Activated B cell treated with CpG ODN at 0.5 μM for 24 hours (primary cell): ENCODE results near the gene PRDM16. TPM values are rescaled to one million over a fixed set of nuclear protein-coding genes. Genes with fewer than 3 reads are reported as not detected.

Experiments used
- ATAC-seq: fragments of 200-7000 bp; cut with Tn5 transposase; one replicate; pipeline ENCODE4 v1.10.0; 2021; ENCODE audit warnings: low read depth, mild to moderate bottlenecking, moderate library complexity
- CTCF ChIA-PET: fragments of 350-600 bp; sonication (Branson Sonifier 250); formaldehyde crosslinking; loops from one replicate; lab custom pipeline; 2021; ENCODE audit warnings: antibody characterized with exemption; lab: Charles Lee
- POLR2A ChIA-PET: fragments of 350-600 bp; sonication (Branson Sonifier 250); formaldehyde crosslinking; loops from one replicate; lab custom pipeline; 2021; ENCODE audit warnings: antibody characterized with exemption; lab: Charles Lee
- DNase-seq: peaks from one replicate; pipeline ENCODE4 v3.0.0; 2022
- H3K27ac Mint-ChIP-seq: one replicate; pipeline ENCODE4 v1.8.0; 2020; ENCODE audit warnings: mixed read lengths
- H3K27me3 Mint-ChIP-seq: one replicate; pipeline ENCODE4 v1.8.0; 2021; ENCODE audit warnings: mixed read lengths
- H3K36me3 Mint-ChIP-seq: one replicate; pipeline ENCODE4 v1.8.0; 2021; ENCODE audit warnings: low read depth, mixed read lengths
- H3K4me1 Mint-ChIP-seq: one replicate; pipeline ENCODE4 v1.8.0; 2021; ENCODE audit warnings: mixed read lengths
- H3K4me3 Mint-ChIP-seq: one replicate; pipeline ENCODE4 v1.8.0; 2020; ENCODE audit warnings: mild to moderate bottlenecking, mixed read lengths
- H3K9me3 Mint-ChIP-seq: one replicate; pipeline ENCODE4 v1.8.0; 2020; ENCODE audit warnings: mixed read lengths
- intact Hi-C: fragments of 100-400 bp; cut with micrococcal nuclease; formaldehyde crosslinking; loops from one replicate; pipeline ENCODE4 v1.15.1; 2024
- total RNA-seq: library from RNA; stranded (reverse); gene quantifications from 2 replicates; pipeline ENCODE4 v1.2.3, GENCODE V29; 2022
- TF ChIP-seq, protein P1 (sequence below): fragments of 200-600 bp; IDR thresholded peaks from one replicate; pipeline ENCODE4 v1.8.0; 2022; ENCODE audit warnings: antibody characterized with exemption, mild to moderate bottlenecking

PRDM16 gene
- total RNA-seq, 1 donor from 2014 or later = not detected

DNA sequence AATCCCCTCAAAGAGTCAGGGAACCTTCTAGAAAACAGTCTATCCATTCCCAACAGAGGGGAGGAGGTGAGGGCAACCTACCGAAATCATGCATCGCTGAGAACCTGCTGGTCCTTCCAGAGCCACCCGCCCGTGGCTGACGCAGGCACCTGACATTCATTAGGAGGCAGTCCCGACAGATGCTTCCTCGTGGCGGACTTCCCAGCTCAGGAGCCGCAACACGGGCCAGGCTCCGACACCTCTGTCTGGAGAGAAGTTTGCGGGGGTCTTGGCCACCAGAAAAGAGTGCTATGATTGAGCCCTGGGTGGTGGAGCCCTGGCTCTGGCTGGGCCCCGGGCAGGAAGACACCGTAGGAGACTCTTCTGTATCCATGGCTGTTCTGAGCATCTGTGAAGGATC, 299.1 kb downstream of the PRDM16 start:
- Mint-ChIP-seq H3K4me1 (no peaks in the 10 kb centered on the region), H3K9me3 (no peaks in the 10 kb centered on the region), H3K27me3 (no peaks in the 10 kb centered on the region), H3K27ac (no peak overlapping the region), H3K4me3 (no peak overlapping the region), H3K36me3 (no peaks in the 10 kb centered on the region)
- TF ChIP-seq, protein P1, sequence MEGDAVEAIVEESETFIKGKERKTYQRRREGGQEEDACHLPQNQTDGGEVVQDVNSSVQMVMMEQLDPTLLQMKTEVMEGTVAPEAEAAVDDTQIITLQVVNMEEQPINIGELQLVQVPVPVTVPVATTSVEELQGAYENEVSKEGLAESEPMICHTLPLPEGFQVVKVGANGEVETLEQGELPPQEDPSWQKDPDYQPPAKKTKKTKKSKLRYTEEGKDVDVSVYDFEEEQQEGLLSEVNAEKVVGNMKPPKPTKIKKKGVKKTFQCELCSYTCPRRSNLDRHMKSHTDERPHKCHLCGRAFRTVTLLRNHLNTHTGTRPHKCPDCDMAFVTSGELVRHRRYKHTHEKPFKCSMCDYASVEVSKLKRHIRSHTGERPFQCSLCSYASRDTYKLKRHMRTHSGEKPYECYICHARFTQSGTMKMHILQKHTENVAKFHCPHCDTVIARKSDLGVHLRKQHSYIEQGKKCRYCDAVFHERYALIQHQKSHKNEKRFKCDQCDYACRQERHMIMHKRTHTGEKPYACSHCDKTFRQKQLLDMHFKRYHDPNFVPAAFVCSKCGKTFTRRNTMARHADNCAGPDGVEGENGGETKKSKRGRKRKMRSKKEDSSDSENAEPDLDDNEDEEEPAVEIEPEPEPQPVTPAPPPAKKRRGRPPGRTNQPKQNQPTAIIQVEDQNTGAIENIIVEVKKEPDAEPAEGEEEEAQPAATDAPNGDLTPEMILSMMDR = no peak
- ChIA-PET CTCF (no interaction called here), POLR2A (no interaction called here)
- ATAC-seq (no peak), DNase-seq (no peak)
- intact Hi-C loops = no loop called here

DNA sequence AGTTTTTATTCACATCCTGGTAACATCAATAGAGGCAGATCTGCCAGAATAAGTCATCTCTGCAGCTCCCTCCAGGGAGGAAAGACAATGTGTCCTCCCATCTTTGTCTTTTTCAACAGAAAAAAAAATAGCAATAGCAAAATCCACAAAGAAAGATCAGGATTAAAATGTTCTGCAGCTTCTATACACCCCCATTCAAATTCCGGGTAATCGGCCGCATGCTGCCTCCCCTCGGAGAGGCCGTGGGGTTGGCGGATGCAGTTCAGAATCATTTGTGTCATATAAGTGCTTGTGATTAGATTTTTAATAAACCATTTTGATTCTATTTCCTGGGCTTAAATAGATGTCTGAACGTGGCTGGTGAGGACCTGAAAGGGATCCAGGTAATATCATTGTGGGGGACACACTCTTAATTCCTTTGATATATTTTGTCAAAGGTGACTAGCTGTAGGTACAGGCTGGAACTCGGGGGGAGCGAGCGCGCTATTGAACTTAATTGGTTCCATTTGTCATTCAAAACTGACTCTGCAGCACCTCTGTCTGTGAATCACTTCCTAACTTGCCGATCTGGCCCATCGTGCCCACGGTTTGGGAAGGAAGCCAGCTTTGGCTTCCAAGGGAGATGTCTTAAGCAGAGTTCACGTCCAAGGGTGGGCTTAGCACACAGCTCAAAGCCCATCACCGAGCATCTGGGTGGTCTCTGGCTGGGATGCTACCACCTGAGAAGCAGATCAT, 299.9 kb downstream of the PRDM16 start:
- no peak overlapping the region for H3K27ac Mint-ChIP-seq
- ChIA-PET CTCF (no interaction called here), POLR2A (no interaction called here)
- no peak for ATAC-seq
- H3K9me3 Mint-ChIP-seq = no peaks in the 10 kb centered on the region
- intact Hi-C loops = no loop called here
- TF ChIP-seq, protein P1 = no peak
- H3K4me3 Mint-ChIP-seq = no peak overlapping the region
- H3K27me3 Mint-ChIP-seq = no peaks in the 10 kb centered on the region
- no peak for DNase-seq
- no peaks in the 10 kb centered on the region for H3K36me3 Mint-ChIP-seq
- H3K4me1 Mint-ChIP-seq = no peaks in the 10 kb centered on the region

DNA sequence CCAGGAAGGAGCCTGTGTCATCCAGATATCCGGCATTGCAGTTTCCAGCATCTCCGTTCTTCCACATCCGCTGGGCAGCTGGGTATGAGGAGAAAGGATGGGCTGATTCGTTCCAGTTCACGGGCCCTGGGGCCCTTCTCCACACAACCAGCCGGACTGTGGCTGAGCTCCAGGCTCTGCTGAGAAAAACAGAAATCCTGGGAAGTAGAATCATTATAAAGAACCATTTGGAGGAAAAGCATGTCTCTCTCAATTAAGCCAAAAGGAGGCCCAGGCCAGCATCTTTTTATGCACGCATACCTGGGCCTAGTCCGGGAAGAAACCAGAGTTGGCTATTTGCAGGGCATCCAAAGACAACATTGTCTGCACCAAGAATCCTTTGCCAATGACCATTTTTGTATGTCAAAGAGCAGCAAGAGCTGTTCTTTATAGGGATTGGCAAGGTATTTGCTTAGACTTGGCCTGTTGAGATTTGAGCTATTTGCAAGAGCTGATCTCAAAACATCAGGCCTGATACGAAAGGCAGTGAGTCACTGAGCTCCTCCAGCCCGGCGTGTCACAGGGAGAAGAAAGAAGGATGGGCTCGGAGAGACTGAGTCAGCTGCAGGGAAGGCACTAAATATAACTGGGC, 300.6 kb downstream of the PRDM16 start:
- H3K27ac Mint-ChIP-seq = no peak overlapping the region
- ATAC-seq = no peak
- CTCF ChIA-PET = no interaction called here
- TF ChIP-seq, protein P1 = no peak
- H3K4me3 Mint-ChIP-seq = no peak overlapping the region
- no peaks in the 10 kb centered on the region for H3K36me3 Mint-ChIP-seq
- no peaks in the 10 kb centered on the region for H3K27me3 Mint-ChIP-seq
- no peaks in the 10 kb centered on the region for H3K9me3 Mint-ChIP-seq
- intact Hi-C loops = no loop called here
- H3K4me1 Mint-ChIP-seq = no peaks in the 10 kb centered on the region
- no peak for DNase-seq
- POLR2A ChIA-PET = no interaction called here

DNA sequence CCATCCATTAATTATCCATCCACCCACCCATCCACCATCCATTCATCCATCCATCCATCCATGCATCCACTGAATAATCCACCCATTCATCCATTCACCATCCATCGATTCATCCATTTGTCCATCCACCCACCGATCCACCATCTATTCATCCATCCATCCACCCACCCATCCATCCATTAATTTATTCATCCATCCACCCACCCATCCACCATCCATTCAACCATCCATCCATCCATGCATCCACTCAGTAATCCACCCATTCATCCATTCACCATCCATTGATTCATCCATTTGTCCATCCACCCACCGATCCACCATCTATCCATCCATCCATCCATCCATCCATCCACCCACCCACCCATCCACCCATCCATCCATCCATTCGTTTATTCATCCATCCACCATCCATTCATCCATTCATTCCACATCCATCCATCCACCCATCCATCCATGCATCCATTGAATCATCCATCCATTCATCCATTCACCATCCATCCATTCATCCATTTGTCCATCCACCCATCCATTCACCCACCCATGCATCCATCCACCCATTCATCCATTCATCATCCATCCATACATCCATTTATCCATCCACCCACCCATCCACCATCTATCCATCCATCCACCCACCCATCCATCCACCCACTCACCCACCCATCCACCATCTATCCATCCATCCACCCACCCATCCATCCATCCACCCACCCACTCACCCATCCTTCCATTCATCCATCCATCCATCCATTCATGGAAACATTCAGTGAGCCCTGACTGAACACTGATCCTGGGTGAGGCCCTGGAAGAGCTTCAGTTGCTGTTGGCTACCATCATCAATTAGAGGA, 302.1 kb downstream of the PRDM16 start:
- ATAC-seq (no peak), DNase-seq (no peak)
- Mint-ChIP-seq H3K27me3 (peaks cover 5% of the 10 kb centered on the region), H3K9me3 (no peaks in the 10 kb centered on the region), H3K27ac (no peak overlapping the region), H3K36me3 (no peaks in the 10 kb centered on the region), H3K4me3 (no peak overlapping the region), H3K4me1 (no peaks in the 10 kb centered on the region)
- TF ChIP-seq, protein P1 = no peak
- intact Hi-C loops = no loop called here
- ChIA-PET POLR2A (no interaction called here), CTCF (no interaction called here)

DNA sequence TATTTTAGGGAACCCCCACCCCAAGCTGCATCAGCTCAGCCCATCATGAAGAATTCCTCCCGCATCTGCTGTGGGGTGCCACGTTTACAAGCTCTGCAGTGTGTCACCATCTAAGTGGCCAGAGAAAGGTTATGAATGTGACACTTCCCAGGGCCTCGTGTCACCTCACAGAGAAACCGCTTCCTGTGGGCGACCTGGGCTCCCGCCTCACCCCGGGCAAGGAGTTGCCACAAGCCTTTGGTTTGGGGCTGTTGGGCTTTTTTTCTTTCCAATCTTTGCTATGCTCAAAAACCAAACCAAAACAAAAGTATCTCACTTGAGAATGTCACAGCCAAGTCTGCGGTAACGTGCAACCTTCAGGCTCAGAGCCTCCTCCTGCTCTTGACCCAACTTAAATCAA, 303.3 kb downstream of the PRDM16 start:
- H3K36me3 Mint-ChIP-seq = no peaks in the 10 kb centered on the region
- no peaks in the 10 kb centered on the region for H3K4me1 Mint-ChIP-seq
- H3K27ac Mint-ChIP-seq = no peak overlapping the region
- H3K27me3 Mint-ChIP-seq = peaks cover 5% of the 10 kb centered on the region
- DNase-seq = no peak
- ATAC-seq = no peak
- intact Hi-C loops = no loop called here
- H3K4me3 Mint-ChIP-seq = no peak overlapping the region
- CTCF ChIA-PET = no interaction called here
- H3K9me3 Mint-ChIP-seq = no peaks in the 10 kb centered on the region
- POLR2A ChIA-PET = no interaction called here
- TF ChIP-seq, protein P1 = no peak
